ENCODE data around the gene MAPKAP1. TPM values are rescaled to one million over a fixed set of nuclear protein-coding genes. Genes with fewer than 3 reads are reported as not detected.

Gene MAPKAP1
- total and polyA plus RNA-seq, 2 of the 13 experiments (the other 11 are each of a cell fraction or from before 2014, with no cell fraction given), result 45.0 to 64.3 TPM

GRCh38 chr9:125407974-125408900, 298.8 kb downstream of the MAPKAP1 start (continued):
- TF ChIP-seq KDM4B (CRISPR knock-in tag; IDR thresholded peaks at IDR 0.05), result no peak
- peak; percentile 77 for TF ChIP-seq ZNF687 (CRISPR knock-in tag; IDR thresholded peaks at IDR 0.05)
- TF ChIP-seq ZNF563 (CRISPR knock-in tag; IDR thresholded peaks at IDR 0.05), result peak; percentile 47; the same call in 1 of the 2 replicates
- TF ChIP-seq NR3C1 (CRISPR knock-in tag; IDR thresholded peaks at IDR 0.05), result no peak
- TF ChIP-seq PCBP2 (optimal IDR thresholded peaks at IDR 0.05; ENCODE audit: low read depth, low read length, poor library complexity, severe bottlenecking), result no peak
- no peak for TF ChIP-seq ZNF761 (CRISPR knock-in tag; conservative IDR thresholded peaks at IDR 0.05)
- TF ChIP-seq NFKBIZ (CRISPR knock-in tag; IDR thresholded peaks at IDR 0.05), result no peak
- TF ChIP-seq ZNF780A (CRISPR knock-in tag; IDR thresholded peaks at IDR 0.05), result no peak
- 0 out of 2 replicates have a peak, but pooled peaks have one; percentile 48 for TF ChIP-seq ZNF776 (CRISPR knock-in tag; IDR thresholded peaks at IDR 0.05)
- TF ChIP-seq TGIF2 (CRISPR knock-in tag; IDR thresholded peaks at IDR 0.05), result no peak
- no peak for TF ChIP-seq NCOR1 (IDR thresholded peaks at IDR 0.05; ENCODE audit: borderline replicate concordance, low read length)
- no peak for TF ChIP-seq MAX (IDR thresholded peaks at IDR 0.05)
- peak; percentile 84; the same call in 1 of the 2 replicates for TF ChIP-seq ZBTB10 (CRISPR knock-in tag; IDR thresholded peaks at IDR 0.05; ENCODE audit: borderline replicate concordance)
- no peak for TF ChIP-seq EEA1 (CRISPR knock-in tag; IDR thresholded peaks at IDR 0.05; ENCODE audit: borderline replicate concordance)
- no peak for TF ChIP-seq ARNT2 (CRISPR knock-in tag; IDR thresholded peaks at IDR 0.05; ENCODE audit: low read depth)
- no peak; the same call in 1 of the 2 replicates for TF ChIP-seq ZNF788 (CRISPR knock-in tag; IDR thresholded peaks at IDR 0.05; ENCODE audit: borderline replicate concordance)
- TF ChIP-seq TRAFD1 (CRISPR knock-in tag; IDR thresholded peaks at IDR 0.05; ENCODE audit: borderline replicate concordance), result no peak
- TF ChIP-seq TFDP1 (CRISPR knock-in tag; IDR thresholded peaks at IDR 0.05; ENCODE audit: borderline replicate concordance), result no peak

All from HepG2 (cell line).